Skin epidermis (tissue), 12 donors: ENCODE measurements around the gene GINS3.

Experiments
- H3K27ac ChIP-seq, 21 experiments: fragments of 200-600 bp; sonication (generic) in 11 of 21; one replicate each; pipeline ENCODE4 v1.5.0; 2020; ENCODE audit warnings: mild to moderate bottlenecking in 3 of 21, inconsistent platforms in 2 of 21, moderate library complexity in 2 of 21
- H3K4me3 ChIP-seq, 7 experiments: fragments of 200-600 bp; sonication (generic) in 2 of 7; one replicate each; pipeline ENCODE4 v1.5.0; 2020; ENCODE audit warnings: inconsistent platforms in 2 of 7, mild to moderate bottlenecking in 2 of 7, moderate library complexity in 1 of 7

Gene GINS3

DNA sequence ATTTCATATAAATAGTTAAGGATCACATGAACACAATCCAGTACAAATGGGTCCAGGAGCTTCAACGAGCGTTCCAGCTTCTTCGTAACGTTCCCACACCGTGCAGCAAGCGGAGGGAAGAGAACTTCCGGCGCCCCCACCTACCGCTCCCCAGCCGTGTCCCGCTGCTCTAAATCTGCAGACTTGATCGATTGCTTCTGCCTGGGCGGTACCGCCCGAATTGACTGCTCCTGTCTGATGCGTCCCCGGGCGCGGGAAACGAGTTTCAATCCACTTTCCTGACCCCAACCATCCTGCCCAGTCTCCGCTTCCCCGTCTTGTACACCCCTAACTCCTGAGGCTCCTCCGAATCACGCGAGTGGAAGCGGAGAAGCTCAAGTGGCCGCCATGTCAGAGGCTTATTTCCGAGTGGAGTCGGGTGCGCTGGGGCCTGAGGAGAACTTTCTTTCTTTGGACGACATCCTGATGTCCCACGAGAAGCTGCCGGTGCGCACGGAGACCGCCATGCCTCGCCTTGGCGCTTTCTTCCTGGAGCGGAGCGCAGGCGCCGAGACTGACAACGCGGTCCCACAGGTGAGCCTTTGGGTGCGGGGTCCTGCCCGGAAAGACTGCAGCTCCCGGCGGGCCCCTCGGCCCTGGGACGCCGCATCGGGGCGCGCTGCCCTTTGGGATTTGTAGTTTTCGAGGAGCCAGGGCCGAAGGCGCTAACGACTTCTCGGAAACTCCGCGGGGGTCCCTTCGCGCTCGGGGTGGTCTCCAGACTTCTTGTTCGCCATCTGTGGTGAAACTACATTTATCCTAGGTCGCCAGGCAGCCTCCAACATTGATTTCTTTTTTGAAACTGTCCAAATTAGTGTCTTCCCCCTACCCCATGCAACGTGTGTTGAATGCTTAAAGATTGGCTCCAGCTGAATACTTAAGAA lies at the start of gene GINS3:
GINS3 (plus strand) TSS at position 257 of the 923 bp plus-strand sequence; CDS start at position 388, 131 bp downstream.
- peak within 1 kb of the TSS; percentile 27 to 94 (median 83) for H3K27ac ChIP-seq

DNA sequence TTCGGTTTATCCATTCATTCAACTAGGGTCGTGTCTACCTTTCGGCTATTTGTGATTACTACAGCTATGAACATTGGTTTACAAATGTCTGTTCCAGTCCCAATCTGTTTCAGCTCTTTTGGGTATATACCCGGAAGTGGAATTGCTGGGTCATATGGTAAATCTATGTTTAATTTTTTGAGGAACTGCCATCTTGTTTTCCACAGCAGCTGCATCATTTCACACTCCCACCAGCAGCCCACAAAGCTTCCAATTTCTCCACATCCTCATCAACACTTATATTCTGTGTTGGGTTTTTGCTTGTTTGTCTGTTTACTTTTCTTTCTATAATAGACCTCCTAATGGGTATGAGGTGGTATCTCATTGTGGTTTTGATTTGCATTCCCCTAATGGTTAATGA lies 48.7 kb upstream of the GINS3 start:
- Histone ChIP-seq H3K4me3 (no peak overlapping the region), H3K27ac (no peak overlapping the region)

More for the DNA sequence above, at the start of gene GINS3:
- H3K4me3 ChIP-seq = peak within 1 kb of the TSS; percentile 63 to 99 (median 84)

DNA sequence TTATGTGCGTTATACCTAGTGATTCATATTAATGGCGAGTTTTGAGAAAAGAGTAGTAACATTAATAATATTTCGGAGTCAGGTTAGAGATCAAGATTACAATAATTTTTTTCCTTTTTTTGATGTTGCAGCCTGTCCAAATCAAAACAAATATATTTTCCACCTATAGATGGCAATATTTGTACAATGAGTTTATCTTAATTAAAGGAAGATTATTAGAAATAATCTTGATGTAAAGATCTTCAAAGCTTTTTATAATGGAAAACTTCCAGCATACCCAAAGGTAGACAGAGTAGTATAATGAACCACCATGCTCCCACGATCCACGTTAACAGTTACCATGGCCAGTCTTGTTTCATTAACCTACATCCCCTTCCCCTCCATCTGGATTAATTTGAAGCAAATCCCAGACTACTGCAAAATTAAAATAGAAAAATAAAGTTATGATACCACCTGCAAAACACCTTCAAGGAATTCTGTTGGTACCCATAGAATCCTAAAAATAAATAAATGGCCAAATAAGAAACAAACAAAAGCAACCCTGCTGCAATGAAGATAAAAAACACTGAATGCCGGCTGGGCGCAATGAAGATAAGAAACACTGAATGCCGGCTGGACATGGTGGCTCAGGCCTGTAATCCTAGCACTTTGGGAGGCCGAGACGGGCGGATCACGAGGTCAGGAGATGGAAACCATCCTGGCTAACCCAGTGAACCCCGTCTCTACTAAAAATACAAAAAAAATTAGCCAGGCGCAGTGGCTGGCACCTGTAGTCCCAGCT lies 46.5 kb upstream of the GINS3 start:
- H3K27ac ChIP-seq = no peak overlapping the region
- H3K4me3 ChIP-seq = no peak overlapping the region

DNA sequence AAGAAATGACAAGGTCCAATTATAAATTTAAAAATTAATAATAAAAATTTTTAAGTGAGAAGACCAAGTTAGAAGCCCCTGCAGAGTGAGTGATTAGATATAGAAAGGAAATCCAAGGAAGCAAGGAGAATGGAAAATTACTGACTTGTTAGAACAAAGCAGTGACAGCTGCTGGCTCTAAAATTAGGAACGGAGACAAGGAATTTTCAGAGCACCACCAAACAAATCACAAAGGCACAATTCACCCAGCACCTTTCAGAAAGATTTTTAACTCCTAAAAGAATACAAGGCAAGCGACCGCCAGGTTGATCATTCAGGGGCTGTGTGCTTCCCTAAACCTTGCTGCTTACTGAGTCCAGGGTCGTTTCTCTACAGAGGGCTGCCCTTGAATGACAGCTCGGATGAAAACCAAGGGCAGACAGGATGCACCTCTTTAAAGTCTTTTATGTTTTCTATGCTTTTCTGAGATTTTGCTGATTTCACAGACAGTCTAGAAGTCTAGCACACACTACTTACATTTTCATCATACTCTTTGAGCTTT lies 45.4 kb upstream of the GINS3 start:
- Histone ChIP-seq H3K4me3 (no peak overlapping the region), H3K27ac (no peak overlapping the region)

DNA sequence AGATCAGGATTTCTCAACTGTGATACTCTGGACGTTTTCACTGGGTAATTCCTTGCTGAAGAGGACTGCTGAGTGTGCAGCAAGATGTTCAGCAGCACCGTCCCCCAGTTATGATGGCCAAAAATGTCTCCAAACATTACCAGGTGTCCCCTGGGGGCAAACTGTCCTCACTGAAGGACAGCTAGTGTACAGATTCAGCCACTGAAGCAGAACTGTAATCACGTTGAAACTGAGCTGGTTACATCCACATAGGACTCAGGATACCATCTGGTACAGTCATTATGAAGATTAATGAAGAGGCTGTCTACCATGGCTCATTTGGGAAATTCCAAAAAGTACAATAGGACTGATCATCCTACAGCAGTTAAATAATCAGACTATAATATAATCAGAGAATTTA lies 43.3 kb upstream of the GINS3 start:
- Histone ChIP-seq H3K4me3 (no peak overlapping the region), H3K27ac (no peak overlapping the region)

DNA sequence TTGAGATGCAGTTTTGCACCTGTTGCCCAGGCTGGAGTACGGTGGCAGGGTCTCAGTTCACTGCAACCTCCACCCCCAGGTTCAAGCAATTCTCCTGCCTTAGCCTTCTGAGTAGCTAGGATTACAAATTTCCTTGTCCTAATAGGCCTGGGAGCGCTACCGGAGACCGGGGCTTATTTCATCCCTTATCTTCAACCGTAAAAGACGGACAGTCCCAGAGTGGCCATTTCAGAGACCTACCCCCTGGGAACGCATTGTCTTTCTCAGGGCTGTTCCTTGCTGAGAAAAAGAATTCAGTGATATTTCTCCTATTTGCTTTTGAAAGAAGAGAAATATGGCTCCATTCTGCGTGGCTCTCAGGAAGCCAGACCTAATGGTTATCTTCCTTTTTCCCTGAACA lies 39.6 kb upstream of the GINS3 start:
- Histone ChIP-seq H3K27ac (no peak overlapping the region), H3K4me3 (no peak overlapping the region)

DNA sequence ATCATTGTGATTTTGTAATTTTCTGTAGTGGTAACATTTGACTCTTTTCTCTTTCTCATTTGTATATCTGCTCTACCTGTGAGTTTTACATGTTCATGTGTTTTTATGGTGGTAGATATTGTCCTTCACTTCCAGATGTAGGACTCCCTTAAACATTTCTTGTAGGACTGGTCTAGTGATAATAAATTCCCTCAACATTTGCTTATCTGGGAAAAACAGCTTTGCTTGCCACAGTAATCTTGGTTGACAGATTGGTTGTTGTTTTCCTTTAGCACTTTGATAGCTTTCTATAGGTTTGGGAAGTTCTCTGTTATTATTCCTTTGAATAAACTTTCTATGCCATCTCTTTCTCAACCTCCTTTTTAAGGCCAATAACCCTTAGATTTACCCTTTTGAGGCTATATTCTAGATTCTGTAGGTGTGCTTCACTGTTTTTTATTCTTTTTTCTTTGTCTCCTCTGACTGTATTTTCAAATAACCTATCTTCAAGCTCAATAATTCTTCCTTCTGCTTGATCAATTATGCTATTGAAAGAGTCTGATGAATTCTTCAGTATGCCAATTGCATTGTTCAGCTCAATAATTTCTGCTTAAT lies 32.1 kb upstream of the GINS3 start:
- no peak overlapping the region for H3K4me3 ChIP-seq
- H3K27ac ChIP-seq = no peak overlapping the region

DNA sequence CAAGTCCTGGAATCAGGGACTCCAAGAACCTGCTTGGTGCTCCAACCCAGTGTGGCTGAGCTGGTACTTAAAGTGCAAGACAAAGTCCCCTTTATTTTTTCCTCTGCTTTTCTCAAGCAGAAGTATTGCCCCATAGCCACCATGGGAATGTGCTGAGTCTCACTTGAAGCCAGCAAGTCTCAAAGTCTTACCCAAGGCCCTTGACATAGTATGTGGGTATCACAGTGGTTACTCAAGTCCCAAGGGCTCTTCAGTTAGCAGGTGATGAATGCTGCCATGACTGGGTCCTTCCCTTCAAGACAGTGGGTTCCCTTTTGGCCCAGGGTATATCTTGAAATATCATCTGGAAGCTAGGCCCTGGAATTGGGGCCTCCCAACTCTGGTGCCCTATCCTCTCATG lies 30.5 kb upstream of the GINS3 start:
- Histone ChIP-seq H3K27ac (no peak overlapping the region), H3K4me3 (no peak overlapping the region)

DNA sequence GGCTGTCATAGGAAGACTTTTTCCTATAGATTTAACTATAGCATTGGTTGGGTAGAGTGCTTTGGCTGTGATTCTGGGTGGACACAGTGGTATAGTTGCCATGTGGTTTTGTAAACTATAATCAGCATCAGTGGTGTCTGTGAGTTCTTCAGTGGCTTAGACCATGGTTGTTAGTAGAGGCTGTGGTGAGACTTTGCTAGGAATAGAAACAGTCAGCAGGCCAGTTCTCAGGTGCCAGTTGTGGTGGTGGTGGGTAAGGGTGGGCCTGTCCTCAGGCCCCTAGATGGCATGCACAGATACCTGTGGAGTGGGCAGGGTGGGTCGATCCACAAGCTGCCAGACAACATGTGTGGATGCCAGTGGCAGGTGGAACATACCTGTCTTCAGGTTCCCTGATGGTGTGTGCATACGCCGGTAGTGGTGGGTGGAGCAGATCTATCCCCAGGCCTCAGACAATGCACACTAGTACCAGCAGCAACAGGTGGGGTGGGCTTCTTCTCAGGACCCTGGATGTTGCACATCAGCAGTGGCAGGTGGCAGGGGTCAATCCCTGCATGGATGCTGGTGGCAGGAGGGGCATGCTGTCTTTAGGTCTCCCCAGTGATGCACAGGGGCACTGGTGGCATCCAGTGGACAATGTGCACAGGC lies 28.4 kb upstream of the GINS3 start:
- Histone ChIP-seq H3K4me3 (no peak overlapping the region), H3K27ac (no peak overlapping the region)

DNA sequence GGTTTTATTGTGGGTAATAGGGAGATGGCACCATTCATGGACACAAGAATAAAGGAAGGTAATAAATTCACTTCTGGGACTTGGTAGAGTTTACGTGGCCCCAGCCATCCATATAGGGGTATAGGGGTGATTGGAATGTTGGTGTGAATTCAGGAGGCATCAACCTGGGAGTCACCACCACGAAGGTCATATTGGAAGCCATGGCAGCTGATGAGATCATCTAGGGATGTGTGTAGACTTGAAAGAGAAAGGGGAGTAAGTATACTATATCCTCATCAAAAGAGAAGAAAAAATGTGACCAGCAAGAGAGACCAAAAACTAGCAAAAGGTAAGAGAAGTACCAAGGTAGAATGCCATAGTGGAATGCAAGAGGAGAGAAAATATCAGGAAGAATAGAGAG lies 26.6 kb upstream of the GINS3 start:
- Histone ChIP-seq H3K4me3 (no peak overlapping the region), H3K27ac (no peak overlapping the region)

DNA sequence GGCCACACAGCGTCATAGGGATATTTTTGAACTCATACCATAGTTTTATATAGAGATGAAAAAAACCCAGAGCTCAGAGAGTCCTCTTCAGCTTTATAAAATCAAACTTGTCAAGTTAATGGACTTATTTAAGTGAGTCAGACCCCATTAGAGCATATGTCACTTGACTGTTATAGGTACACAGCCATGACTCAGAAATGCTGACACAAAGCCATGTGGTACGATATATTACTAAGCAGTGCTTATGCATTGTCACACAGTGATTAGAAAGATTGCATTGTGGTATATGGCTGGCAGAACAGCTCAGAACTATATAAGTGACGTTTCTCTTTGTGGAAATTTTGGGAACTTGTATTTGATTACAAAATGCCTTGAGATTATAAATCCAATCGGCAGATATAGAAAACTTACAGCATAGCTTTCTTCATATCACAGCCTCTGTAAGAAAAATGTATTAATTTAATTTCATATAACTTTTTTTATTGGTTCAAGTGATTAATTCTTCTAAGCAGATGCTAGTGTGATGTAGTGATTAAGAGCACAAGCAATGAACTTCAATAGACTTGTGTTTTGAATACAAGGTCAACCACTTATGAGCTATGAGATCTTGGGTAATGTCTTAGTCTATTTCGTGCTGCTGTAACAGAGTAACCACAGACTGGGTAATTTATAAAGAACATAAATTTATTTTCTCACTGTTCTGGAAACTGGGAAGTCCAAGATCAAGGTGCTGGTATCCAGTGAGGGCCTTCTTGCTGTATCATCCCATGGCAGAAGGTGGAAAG lies 25.8 kb upstream of the GINS3 start:
- H3K4me3 ChIP-seq = no peak overlapping the region
- H3K27ac ChIP-seq = no peak overlapping the region

DNA sequence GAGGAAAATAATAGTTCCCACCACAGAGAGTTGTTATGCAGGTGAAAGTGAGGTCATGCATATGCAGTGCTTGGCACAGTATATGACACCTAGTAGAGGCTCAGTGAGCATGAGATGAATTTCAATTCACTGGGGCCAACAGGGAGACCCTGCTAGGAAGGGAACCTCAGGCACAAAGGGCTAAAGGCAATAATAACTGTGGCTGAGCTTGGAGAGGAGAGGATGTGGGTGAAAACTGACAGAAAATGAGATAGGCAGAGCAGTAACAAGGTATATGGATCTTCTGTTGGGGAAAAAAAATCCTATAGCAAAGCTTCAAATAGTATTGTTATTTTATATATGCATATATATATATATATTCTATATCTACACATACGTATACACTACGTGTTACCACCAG lies 25.0 kb upstream of the GINS3 start:
- Histone ChIP-seq H3K27ac (no peak overlapping the region), H3K4me3 (no peak overlapping the region)

DNA sequence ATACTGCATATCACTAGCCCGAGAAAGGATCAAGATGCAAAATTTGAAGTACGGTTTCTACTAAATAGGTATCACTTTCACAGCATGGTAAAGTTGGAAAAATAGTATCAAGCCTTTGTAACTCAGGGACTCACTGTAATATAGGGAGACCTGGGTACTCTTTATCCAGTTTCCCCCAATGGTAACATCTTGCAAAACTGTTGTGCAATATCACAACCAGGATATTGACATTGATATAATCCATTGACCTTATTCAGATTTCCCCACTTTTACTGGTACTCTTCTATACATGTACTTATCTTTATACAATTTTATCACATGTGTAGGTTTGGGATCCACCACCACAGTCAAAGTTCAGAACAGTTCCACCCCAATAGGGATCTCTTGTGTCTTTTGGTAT lies 20.4 kb upstream of the GINS3 start:
- no peak overlapping the region for H3K27ac ChIP-seq
- H3K4me3 ChIP-seq = no peak overlapping the region

DNA sequence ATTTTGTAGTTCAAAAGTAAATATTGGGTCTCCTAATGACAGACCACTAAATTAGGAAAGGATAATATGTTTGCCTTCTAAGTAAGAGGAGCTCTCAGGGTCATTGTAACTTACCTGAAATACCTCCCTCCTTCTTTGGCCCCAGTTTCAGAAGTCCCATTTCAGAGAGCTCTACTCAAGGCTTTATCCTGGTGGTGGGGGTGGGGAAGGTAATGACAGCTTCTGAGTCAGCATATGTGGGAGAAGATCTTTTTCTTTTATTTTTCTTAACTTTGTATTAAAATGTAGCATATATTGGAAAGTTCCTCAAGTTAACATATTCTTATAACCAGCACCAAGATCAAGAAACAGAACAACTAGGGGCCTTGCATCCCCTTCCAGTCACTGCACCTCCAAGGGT lies 16.9 kb upstream of the GINS3 start:
- H3K4me3 ChIP-seq = no peak overlapping the region
- no peak overlapping the region for H3K27ac ChIP-seq

DNA sequence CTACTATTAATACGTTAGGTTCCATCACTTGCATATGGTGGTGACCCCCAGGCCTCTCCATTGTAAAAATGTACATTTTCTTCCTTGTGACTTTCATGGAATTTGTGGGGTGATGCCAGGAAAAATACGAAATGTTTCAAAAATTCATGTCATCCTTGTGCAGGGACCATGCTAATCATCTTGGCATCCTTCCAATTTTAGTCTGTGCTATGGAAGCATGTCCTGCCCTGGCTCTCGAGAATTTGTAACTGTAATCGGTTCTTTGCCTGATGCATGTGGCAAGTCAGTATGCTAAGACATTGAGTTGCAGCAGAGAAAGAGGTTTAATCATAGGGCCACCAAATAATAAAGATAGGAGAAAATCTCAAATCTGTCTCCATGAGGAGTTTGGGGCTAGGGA lies 14.3 kb upstream of the GINS3 start:
- Histone ChIP-seq H3K4me3 (no peak overlapping the region), H3K27ac (no peak overlapping the region)

DNA sequence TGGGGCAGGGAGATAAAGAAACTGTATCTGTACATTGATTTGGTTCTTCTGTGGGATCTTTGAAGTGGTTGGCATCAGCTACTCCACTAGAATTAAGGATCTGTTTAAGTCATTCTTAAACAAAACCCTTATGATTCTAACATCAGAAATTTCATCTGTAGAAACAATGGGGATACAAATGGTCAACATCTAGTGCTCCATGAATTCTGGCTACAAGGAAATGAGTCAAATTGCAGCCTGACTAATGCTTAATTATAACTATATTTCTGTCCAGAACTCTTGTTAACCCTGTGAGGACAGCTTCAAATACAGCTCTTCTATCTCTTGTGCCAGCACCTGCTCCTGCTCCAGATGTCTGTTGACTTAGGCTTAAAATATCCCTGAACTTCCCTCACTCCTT lies 13.9 kb upstream of the GINS3 start:
- no peak overlapping the region for H3K27ac ChIP-seq
- H3K4me3 ChIP-seq = no peak overlapping the region

DNA sequence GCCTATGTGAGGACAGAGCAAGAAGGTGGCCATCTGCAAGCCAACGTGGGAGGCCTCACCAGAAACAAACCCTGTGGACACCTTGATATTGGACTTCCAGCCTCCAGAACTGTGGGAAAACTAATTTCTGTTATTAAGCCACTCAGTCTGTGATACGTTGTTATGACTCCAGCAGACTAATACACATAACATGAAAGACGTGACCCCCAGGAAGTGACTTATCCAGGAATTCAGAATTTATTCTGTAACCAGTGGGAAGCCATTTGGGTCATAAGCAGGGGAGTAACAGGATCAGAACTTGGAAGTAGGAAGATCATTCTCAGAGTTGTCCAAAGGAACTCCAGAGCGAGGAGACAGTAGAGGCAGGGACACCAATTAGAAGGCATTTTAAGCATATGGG lies 12.5 kb upstream of the GINS3 start:
- H3K4me3 ChIP-seq = no peak overlapping the region

DNA sequence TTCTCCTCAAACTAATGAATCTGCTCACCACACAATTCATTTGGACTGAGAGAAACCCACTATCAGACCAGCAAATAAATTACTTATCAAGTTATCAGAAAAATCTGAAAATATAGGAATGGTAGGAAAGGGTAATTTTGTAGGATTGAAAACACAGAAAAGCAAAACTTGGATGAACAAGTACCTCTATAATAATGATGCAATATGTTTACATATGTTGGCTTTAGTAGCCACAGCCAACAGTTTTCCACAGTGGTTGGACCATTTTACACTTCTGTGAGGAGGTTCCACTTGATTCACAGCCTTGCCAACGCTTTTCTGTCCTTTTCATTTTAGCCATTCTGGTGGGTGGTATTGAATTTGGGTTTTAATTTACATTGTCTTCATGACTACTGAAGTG lies 10.6 kb upstream of the GINS3 start:
- H3K4me3 ChIP-seq = no peak overlapping the region
- H3K27ac ChIP-seq = no peak overlapping the region

More for the DNA sequence above, 12.5 kb upstream of the GINS3 start:
- no peak overlapping the region for H3K27ac ChIP-seq

DNA sequence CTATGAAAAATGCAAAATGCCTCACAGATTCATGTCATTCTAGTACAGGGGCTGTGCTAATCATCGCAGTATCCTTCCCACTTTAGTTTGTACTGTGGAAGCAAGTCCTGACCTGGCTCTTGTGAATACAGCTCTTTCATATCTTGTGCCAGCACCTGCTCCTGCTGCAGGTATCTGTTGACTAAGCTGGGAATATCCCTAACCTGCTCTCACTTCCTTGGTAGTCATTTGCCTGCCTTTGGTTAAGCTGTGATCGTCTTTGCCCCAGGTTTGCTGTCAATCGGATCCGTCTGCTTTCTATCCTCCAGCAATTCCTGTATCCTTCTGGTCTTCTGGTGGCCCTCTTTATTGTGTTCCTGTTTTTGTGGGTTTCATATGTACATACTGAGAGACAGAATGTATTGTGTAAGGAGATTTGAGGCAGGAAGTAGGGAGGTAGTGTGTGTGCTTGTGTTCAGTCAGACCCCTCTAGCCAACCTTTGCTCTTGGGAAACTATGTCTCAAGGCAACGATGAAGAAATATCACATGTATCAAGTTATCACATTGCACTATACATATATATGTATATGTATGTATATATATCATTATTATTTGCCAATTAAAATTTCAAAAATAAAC lies 7.7 kb upstream of the GINS3 start:
- Histone ChIP-seq H3K4me3 (no peak overlapping the region), H3K27ac (peak overlapping the region in 8 of 21 experiments; percentile 17 to 72 (median 51))
